A673 (cell line): ENCODE results near the gene SPATS1. TPM values are rescaled to one million over a fixed set of nuclear protein-coding genes. Genes with fewer than 3 reads are reported as not detected.

Experiments
- BruUV-seq: library from RNA; stranded (reverse); fragments of 400-500 nt; replicated peaks from 2 replicates; lab custom pipeline; 2021; lab: Mats Ljungman, UMichigan
- CTCF ChIA-PET: fragments of 300-600 bp; sonication (Branson Sonifier 250); formaldehyde crosslinking; loops from one replicate; lab custom pipeline; 2022; ENCODE audit warnings: antibody characterized with exemption; lab: Charles Lee
- POLR2A ChIA-PET: fragments of 300-600 bp; sonication (Branson Sonifier 250); formaldehyde crosslinking; loops from one replicate; lab custom pipeline; 2022; ENCODE audit warnings: antibody characterized with exemption; ENCODE audit not compliant: low non-redundant PET; lab: Charles Lee
- DNase-seq: peaks from one replicate; pipeline ENCODE4 v3.0.0-alpha.2; 2015; ENCODE audit warnings: low spot score
- H3K27ac ChIP-seq: fragments of 200-600 bp; sonication (generic); 2 replicates; pipeline ENCODE4 v1.5.1; 2016; ENCODE audit warnings: mixed run types, low read depth, mild to moderate bottlenecking, mixed read lengths, antibody characterized with exemption, low read length; ENCODE audit not compliant: poor library complexity, severe bottlenecking
- H3K27me3 ChIP-seq: fragments of 200-600 bp; sonication (generic); replicated peaks from 2 replicates; pipeline ENCODE4 v1.6.1; 2017; ENCODE audit warnings: mixed run types, low read depth, mild to moderate bottlenecking, mixed read lengths, antibody characterized with exemption, low read length; ENCODE audit not compliant: insufficient read depth, poor library complexity
- H3K36me3 ChIP-seq: fragments of 200-600 bp; sonication (generic); 2 replicates; pipeline ENCODE4 v1.6.1; 2016; ENCODE audit warnings: mixed run types, mild to moderate bottlenecking, mixed read lengths, antibody characterized with exemption, low read length; ENCODE audit not compliant: insufficient read depth, poor library complexity, severe bottlenecking
- H3K4me1 ChIP-seq: fragments of 200-600 bp; sonication (generic); 2 replicates; pipeline ENCODE4 v1.6.1; 2017; ENCODE audit warnings: mixed run types, mild to moderate bottlenecking, mixed read lengths, antibody characterized with exemption, low read length; ENCODE audit not compliant: insufficient read depth, poor library complexity, severe bottlenecking
- H3K4me3 ChIP-seq: fragments of 200-600 bp; sonication (generic); 2 replicates; pipeline ENCODE4 v1.5.1; 2016; ENCODE audit warnings: low read depth, mixed run types, mild to moderate bottlenecking, mixed read lengths, low read length; ENCODE audit not compliant: poor library complexity, severe bottlenecking
- H3K9me3 ChIP-seq: fragments of 200-600 bp; sonication (generic); 2 replicates; pipeline ENCODE4 v1.6.1; 2016; ENCODE audit warnings: mixed run types, low read depth, mild to moderate bottlenecking, mixed read lengths, antibody characterized with exemption, low read length; ENCODE audit not compliant: poor library complexity, severe bottlenecking
- CTCF ChIP-seq: fragments of 300-800, 200-600 bp; sonication (generic); conservative IDR thresholded peaks from 2 replicates; pipeline ENCODE4 v1.5.1; 2017; ENCODE audit warnings: low read depth, mild to moderate bottlenecking, antibody characterized with exemption, low read length, moderate library complexity, mixed read lengths
- EZH2 ChIP-seq: fragments of 200-600 bp; sonication (generic); IDR thresholded peaks from 2 replicates; pipeline ENCODE4 v1.6.1; 2017; ENCODE audit warnings: borderline replicate concordance, low read depth, mild to moderate bottlenecking, mixed read lengths, antibody characterized with exemption, low read length; ENCODE audit not compliant: poor library complexity, severe bottlenecking
- intact Hi-C: fragments of 100-400 bp; cut with micrococcal nuclease; formaldehyde crosslinking; loops from one replicate; pipeline ENCODE4 v1.10.0; 2022; ENCODE audit not compliant: unreplicated experiment
- total RNA-seq: library from RNA; stranded (reverse); gene quantifications from 2 replicates; pipeline ENCODE4 v1.2.3, GENCODE V29; 2021

SPATS1 gene
- total RNA-seq, 1 experiment from 2014 or later: not detected

GRCh38 chr6:44302856-44303255, 39.6 kb upstream of the SPATS1 start:
- H3K9me3 ChIP-seq: no peaks in the 10 kb centered on the region
- ChIA-PET CTCF (no interaction called here), POLR2A (no interaction called here)
- BruUV-seq: no TSS peak
- intact Hi-C loops: no loop called here
- H3K27ac ChIP-seq: no peak overlapping the region
- no peak for DNase-seq
- no peaks in the 10 kb centered on the region for H3K4me1 ChIP-seq
- peaks cover 4% of the 10 kb centered on the region for H3K27me3 ChIP-seq
- peaks cover 50% of the 10 kb centered on the region for H3K36me3 ChIP-seq
- no peak for TF ChIP-seq EZH2
- TF ChIP-seq CTCF: no peak
- H3K4me3 ChIP-seq: no peak overlapping the region

- CTCF ChIA-PET: no interaction called here
- Histone ChIP-seq H3K4me1 (no peaks in the 10 kb centered on the region), H3K36me3 (peaks cover 50% of the 10 kb centered on the region), H3K4me3 (no peak overlapping the region), H3K27me3 (no peaks in the 10 kb centered on the region), H3K27ac (no peak overlapping the region), H3K9me3 (no peaks in the 10 kb centered on the region)
- intact Hi-C loops: loop anchor here (2.0 kb wide), 1 partner anchor 35 kb away; no protein-coding TSS in a partner anchor
- TF ChIP-seq CTCF (no peak), EZH2 (no peak)
- POLR2A ChIA-PET: no interaction called here
- DNase-seq: no peak
- BruUV-seq: no TSS peak
Observed at GRCh38 chr6:44303842-44304241, 38.6 kb upstream of the SPATS1 start.

DNA sequence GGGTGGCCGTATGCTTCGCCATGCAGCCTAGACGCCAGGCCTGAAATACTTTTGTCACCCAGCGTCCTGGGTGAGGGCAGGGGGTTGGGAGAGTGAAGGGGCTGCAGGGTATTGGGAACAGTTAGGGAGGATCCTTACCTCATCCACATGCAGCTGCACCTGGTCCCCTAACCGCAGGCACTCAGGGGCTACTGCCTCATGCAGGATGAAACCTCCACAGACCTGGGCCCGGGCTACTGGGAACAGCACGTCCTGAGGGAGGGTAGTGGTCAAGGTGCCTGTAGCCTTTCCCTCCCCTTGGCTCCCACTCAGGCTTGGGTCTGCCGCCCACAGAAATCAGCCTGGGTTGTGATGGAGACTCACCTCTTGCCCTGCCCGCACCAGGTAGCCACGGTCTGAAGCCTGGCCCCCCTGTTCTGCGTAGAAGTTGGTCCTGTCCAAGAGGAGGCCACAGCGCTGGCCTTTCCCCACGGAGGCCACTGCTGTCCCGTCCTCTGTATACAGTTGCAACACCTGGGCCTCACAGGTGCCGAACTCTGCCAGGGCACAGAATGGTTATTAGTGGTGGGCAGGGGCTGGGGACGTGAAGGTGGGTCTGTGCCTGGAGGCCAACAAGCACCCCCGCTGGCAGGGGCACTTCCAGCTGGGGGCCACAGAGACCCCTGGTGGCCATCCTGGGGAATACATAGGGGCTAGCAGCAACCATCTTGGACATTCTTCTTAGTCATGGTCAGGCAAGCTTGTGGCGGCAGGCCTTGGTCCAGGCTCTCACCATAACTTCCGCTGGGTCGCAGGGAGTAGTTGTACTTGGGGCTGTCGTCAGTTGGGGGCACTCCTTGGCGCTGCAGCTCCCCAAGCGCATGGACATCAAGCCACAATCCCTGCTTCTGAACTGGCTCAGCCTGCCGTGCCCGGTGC, 37.9 kb upstream of the SPATS1 start:
- peak; percentile 86 for TF ChIP-seq CTCF
- no peak for TF ChIP-seq EZH2
- Histone ChIP-seq H3K4me3 (no peak overlapping the region), H3K27ac (peak overlapping the region; percentile 47), H3K9me3 (no peaks in the 10 kb centered on the region), H3K36me3 (peaks cover 56% of the 10 kb centered on the region), H3K27me3 (no peaks in the 10 kb centered on the region), H3K4me1 (no peaks in the 10 kb centered on the region)
- peak; percentile 51 for DNase-seq
- POLR2A ChIA-PET: no interaction called here
- BruUV-seq: no TSS peak
- CTCF ChIA-PET: interaction anchor here (0.6 to 2.1 kb wide), 5 partner anchors 8 to 208 kb away, joined by 3 to 18 read pairs (median 5); partner anchors contain the start of genes AARS2 and TMEM151B
- intact Hi-C loops: loop anchor here (2.0 kb wide), 1 partner anchor 36 kb away; no protein-coding TSS in a partner anchor
